NCI-H146 treated with DMSO at 0.1 percent for 48 hours (cell line): ENCODE data around the gene BSN.

Experiments
- DNase-seq: peaks from one replicate; lab custom pipeline; 2025; ENCODE audit not compliant: unreplicated experiment; lab: John Stamatoyannopoulos, UW

The BSN gene

DNA sequence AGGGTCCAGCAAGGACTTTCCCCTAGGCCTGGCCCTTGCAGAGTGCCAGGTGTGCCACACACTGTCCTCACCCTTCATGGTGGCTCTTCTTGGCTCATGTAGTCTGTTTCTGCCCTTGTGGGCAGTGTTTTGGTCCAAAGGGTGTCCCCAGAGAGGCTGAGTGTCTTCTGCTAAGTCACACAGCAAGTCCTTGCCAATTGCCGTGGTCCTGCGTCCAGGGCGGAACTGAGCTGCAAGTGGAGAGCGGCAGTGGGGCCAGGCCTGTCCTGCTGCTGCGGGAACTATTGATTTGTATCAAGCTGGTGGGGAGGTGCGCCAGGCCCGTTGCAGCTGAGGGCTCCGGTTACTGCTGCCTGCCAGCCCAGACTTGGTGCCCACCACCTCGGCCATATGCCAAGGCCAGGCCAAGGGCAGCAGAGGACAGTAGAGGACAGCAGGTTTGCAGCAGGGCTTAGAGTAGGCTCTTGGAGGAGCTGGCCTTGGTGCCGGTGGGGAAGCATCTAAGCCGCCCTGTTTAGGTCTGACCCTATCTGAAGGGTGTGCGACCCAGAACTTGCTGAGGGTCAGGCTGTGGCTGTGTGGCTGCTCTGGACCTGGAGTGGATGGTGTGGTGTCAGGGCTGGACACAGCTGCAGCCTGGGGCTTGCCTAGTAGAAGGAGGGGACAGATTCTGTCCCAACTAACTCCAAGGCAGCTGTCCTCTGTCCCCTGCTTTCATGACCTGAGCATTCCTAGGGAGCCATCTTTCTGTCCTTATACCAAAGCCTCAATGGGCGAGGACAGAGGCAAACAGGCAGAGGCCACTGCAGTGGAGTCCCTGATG is 160.7 kb downstream of the BSN start:
- no peak for DNase-seq

DNA sequence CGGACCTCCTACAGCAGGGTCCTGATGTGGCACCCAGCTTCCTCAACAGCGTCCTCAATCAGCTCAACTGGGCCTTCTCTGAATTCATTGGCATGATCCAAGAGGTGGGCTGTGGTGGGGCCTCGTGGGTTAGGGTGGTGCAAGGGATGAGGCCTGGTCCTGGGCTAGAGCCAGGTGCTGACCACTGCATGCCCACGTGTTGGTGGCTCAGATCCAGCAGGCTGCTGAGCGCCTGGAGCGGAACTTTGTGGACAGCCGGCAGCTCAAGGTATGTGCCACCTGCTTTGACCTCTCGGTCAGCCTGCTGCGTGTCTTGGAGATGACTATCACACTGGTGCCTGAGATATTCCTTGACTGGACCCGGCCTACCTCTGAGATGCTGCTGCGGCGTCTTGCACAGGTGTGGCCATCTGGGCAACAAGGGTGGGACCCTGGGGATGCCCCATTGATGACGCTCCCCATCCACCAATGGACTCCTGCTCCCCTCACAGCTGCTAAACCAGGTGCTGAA is 161.4 kb downstream of the BSN start:
- no peak for DNase-seq

DNA sequence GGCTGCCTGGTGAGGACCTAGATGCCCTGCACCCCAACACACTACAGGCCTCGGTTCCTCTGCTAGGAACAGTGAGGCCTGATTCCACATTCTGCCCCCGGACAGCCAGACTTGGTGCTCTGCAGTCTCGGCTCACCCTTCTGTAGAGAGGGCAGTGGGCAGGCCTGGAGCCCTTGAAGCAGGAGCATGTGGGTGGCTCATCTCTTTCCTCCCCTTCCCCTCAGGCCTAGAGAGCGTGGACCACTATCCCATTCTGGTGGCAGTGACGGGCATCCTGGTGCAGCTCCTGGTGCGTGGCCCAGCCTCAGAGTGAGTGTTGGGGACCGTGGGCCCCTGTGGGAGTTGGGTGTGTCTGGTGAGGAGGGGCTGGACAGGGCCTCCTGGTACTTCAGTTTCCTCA is 161.9 kb downstream of the BSN start:
- DNase-seq, result no peak

DNA sequence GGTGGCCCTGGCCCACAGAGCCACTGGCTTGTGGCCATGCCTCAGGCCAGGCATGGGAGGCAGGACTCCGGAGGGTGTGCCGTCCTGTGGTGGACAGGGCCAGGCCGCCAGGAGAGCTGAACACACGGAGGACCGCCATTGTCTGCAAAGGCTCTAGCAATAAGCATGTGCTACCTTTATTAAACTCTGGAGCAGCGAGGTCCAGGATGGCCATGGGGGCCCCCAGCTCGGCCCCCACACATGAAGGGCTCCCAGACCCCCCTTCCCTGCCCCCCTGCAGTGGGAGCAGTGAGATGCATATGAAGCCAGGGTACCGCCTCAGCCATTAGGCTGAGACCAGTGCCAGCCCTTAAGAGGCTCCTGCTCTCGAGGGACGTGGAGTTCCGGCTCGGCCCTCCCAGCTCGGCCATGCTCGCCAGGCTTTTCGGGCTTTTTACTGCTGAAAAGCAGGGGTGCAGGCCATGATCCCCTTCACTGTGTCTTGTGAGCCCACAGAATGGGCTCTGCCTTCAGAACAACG is 162.5 kb downstream of the BSN start:
- no peak for DNase-seq

DNA sequence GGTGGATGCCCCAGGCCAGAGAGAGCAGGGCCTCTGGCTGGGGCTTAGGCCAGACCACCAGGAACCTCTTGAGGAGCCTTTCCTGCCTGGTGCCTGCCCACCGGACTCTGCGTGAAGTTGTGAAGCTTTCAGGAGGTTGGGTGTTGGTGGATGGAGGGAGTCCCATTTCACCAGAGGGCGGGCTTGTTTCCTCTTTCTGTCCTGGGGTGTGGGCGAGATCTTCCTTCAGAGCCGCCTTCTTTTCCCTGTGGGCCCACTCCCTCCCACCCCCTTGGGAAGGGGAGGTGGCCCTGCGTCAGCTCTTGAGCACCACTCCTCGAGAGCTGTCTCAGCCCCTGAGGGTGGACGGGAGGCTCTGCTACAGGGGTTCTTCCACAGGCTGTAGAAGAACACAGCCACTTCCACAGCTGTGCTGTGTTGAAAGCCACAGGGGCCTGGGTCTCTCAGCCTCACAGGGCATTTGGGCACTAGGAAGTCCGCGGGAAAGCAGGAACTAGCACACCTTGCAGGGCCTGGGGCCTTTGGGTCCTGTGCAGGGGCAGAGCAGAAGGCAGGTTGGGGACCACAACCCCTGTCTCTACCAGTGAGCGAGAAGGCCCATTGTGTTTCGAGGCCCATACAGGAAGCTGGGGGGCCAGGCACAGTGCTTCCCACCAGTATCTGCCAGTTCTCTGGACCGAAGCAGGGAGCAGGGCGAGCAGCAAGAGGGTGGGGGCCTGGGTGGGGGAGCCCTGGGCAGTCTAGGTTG is 163.1 kb downstream of the BSN start:
- no peak for DNase-seq

DNA sequence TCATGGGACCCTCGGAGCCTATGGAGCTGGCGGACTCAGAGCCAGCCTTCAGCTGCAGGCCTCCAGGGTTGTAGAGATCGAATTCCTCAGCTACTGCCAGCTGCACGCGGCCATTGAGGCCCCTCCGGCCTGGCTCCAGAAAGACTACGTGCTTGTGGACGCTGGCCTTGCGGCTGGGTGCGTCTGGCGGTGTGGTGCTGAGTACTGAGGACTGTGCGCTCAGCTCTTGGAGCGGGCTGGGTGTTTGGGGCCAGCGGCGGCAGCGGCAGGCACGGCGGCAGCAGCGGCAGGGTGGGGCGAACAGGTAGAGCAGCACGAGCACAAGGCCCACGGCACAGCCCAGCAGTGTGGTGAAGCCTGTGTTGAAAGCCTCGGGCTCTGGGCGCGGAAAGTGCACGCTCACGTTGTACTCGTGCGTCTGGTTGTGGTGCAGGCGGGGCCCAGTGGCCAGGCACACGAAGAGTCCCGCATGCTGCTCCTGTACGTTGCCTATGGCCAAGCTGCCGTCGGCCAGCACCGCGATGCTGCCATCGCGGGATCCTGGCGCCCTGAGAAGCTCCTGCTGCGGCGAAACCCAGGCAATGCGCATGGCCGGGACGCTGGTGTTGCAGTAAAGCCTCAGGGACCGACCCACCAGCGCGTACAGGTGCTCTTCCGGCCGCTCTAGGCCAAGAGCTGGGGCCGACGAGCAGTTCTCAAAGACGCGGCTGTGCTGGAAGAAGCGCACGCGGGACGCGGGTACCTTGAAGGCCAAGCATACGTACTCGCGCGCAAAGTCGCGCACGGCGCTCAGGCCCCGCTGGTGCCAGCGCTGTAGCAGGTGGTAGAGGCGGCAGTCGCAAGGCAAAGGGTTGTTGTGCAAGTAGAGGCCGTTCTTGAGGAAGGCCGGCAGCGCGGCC is 163.9 kb downstream of the BSN start:
- DNase-seq, result no peak

DNA sequence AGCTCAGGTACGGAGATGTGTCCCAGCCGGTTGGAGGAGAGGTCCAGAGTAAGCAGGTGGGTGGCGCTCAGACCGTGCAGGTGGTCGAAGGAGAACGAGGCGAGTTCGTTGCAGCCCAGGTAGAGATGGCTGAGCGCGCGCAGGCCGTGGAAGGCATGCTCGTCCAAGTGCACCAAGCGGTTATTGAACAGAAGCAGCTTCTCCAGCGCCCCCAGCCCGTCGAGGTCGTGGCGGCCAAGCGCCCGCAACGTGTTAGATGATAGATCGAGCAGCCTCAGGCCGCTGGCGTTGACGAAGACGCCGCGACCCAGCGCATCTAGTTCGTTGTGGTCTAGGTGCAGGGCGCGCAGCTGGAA is 164.6 kb downstream of the BSN start:
- DNase-seq, result peak; percentile 29

DNA sequence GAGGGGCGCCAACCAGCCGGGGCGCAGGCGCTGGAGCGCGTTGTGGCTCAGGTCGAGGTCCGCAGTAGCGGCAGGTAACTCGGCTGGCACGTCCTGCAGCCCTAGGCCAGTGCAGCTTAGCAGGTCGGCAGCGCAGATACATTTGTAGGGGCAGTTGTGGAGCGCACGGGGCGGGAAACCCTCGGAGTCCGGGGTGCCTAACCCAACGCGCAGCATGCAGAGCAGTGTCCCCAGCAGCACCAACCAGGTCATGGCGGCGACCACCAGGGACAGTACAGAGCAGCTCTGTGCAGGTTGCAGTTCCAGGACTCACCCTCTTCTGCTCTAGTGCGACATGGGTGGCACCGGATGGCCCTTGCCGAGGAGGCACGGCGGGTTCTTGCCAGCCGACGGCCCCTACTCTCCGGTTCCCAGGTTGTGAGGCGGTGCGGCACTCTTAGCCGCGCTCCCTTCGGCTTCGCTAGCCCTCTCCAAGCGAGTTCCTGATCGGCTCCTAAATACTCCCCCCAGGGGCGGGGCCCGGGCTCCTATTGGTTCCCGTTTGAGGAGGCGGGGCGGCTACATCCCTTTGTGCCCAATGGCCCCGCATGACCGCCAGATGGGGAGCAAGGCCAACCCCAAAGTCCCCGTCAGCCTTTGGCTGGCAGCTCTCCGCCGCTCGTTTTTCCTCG is 165.1 kb downstream of the BSN start, which contains the start of gene AMIGO3:
AMIGO3 (minus strand) TSS at position 471 of the 671 bp plus-strand sequence; CDS start at position 252, 219 bp downstream.
- DNase-seq, result peak; percentile 80
